Stimulated activated CD4-positive, alpha-beta T cell treated with anti-CD3 and anti-CD28 coated beads, Interleukin-12 subunit alpha, Interleukin-12 subunit beta, amount 100 ng/mL, for 48 hours (primary cell): Measurements from ENCODE around the gene ZNF345.

Source experiments
- DNase-seq, 3 donors: peaks; one replicate each; pipeline ENCODE4 v3.0.0-alpha.2; 2020; ENCODE audit warnings: low read depth in 2 of 3, low spot score in 1 of 3

ZNF345 gene

GRCh38 chr19:36916991-36917390 lies 66.3 kb downstream of the ZNF345 start:
- DNase-seq = no peak

DNA sequence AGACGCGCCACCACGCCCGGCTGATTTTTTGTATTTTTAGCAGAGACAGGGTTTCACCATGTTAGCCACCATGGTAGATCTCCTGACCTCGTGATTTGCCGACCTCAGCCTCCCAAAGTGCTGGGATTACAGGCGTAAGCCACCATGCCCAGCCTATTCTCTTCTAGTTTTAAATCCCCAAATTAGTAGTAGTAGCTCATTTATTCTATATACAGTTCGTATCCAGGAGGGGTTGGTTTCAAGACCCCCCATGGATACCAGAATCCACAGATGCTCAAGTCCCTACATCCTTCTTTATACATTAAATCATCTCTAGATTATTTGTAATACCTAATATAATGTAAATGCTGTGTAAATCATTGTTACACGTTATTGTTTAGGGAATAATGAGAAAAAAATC lies 67.4 kb downstream of the ZNF345 start:
- no peak for DNase-seq
